SIG-M5 (cell line): ENCODE measurements around the gene RHBDF1.
"Not testable (repeated sequence)": the region's sequence is repeated elsewhere in the genome, so short reads cannot be mapped to it uniquely, and the experiment has no call there.

Experiments
- DNase-seq: peaks from one replicate; lab custom pipeline; 2025; lab: John Stamatoyannopoulos, UW

RHBDF1 gene

GRCh38 chr16:58491-59439 lies 13.7 kb downstream of the RHBDF1 start:
- DNase-seq, result no peak

GRCh38 chr16:57711-58110 lies 14.7 kb downstream of the RHBDF1 start:
- no peak for DNase-seq

GRCh38 chr16:56231-56927 lies 16.1 kb downstream of the RHBDF1 start:
- DNase-seq, result no peak

- DNase-seq, result no peak
These were observed 16.8 kb downstream of the RHBDF1 start for GRCh38 chr16:55571-56136.

GRCh38 chr16:54237-54581 lies 18.2 kb downstream of the RHBDF1 start:
- no peak for DNase-seq

GRCh38 chr16:53346-54236 lies 18.8 kb downstream of the RHBDF1 start, which contains the start of the genes POLR3K and SNRNP25:
TSS of gene POLR3K (minus strand) at chr16:53608. CDS start at chr16:53586, 22 bp downstream.
TSS of gene SNRNP25 (plus strand) at chr16:53828. CDS start at chr16:54017, 189 bp downstream.
- peak; percentile 82 for DNase-seq

GRCh38 chr16:50769-51591 lies 21.5 kb downstream of the RHBDF1 start:
- DNase-seq, result no peak

- no peak for DNase-seq
These were observed 25.2 kb downstream of the RHBDF1 start for GRCh38 chr16:47234-47633.

GRCh38 chr16:46510-46909 lies 25.9 kb downstream of the RHBDF1 start:
- not testable (repeated sequence) for DNase-seq

GRCh38 chr16:45454-45853 lies 27.0 kb downstream of the RHBDF1 start:
- DNase-seq, result no peak

- DNase-seq, result no peak
These were observed 27.8 kb downstream of the RHBDF1 start for GRCh38 chr16:44655-45054.

GRCh38 chr16:43294-43693 lies 29.1 kb downstream of the RHBDF1 start:
- no peak for DNase-seq

GRCh38 chr16:42691-43090 lies 29.7 kb downstream of the RHBDF1 start:
- DNase-seq, result no peak

GRCh38 chr16:42069-42457 lies 30.4 kb downstream of the RHBDF1 start:
- DNase-seq, result no peak

- no peak for DNase-seq
These were observed 30.9 kb downstream of the RHBDF1 start for GRCh38 chr16:41439-42068.

- no peak for DNase-seq
These were observed 33.2 kb downstream of the RHBDF1 start for GRCh38 chr16:38941-39892.

GRCh38 chr16:38206-38605 lies 34.2 kb downstream of the RHBDF1 start:
- not testable (repeated sequence) for DNase-seq

- DNase-seq, result no peak
These were observed 34.9 kb downstream of the RHBDF1 start for GRCh38 chr16:37511-37910.

GRCh38 chr16:36336-36984 lies 36.0 kb downstream of the RHBDF1 start:
- DNase-seq, result no peak
